ENCODE results near the gene FAM163B.

FAM163B gene

GRCh38 chr9:133571391-133571890 is 37.7 kb downstream of the FAM163B start:
- TF ChIP-seq, protein P1, sequence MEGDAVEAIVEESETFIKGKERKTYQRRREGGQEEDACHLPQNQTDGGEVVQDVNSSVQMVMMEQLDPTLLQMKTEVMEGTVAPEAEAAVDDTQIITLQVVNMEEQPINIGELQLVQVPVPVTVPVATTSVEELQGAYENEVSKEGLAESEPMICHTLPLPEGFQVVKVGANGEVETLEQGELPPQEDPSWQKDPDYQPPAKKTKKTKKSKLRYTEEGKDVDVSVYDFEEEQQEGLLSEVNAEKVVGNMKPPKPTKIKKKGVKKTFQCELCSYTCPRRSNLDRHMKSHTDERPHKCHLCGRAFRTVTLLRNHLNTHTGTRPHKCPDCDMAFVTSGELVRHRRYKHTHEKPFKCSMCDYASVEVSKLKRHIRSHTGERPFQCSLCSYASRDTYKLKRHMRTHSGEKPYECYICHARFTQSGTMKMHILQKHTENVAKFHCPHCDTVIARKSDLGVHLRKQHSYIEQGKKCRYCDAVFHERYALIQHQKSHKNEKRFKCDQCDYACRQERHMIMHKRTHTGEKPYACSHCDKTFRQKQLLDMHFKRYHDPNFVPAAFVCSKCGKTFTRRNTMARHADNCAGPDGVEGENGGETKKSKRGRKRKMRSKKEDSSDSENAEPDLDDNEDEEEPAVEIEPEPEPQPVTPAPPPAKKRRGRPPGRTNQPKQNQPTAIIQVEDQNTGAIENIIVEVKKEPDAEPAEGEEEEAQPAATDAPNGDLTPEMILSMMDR (IDR thresholded peaks at IDR 0.05; ENCODE audit: insufficient read depth, low read length, poor library complexity, severe bottlenecking) = no peak
- H3K27me3 ChIP-seq (replicated peaks; ENCODE audit: control insufficient read depth, insufficient read depth, low read length) = no peaks in the 10 kb centered on the region; the same call in 1 of the 2 replicates

DNA sequence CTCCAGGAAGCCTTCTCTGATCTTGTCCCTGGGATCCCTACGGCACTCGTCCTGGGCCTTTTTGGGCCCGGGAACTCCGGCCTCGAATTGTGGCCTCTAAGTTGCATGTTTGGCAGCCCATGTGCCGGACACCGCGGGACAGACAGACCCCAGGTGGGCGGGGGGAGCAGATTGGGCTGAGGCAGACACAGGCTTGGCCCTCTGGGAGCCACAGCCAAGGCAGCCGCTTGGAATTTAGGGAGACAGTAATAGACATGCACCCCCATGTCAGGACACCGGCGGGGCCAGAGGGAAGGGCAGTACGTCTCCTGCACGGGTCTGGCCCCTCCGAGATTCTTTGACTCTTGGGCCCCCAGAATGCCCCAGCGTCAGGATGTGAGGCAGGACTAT is 38.5 kb downstream of the FAM163B start:
- no peak for DNase-seq (ENCODE audit: extremely low read depth, insufficient read length)
- Histone ChIP-seq H3K27me3 (replicated peaks; ENCODE audit: control insufficient read depth, insufficient read depth, low read length) (no peaks in the 10 kb centered on the region; the same call in 1 of the 2 replicates), H3K36me3 (ENCODE audit: control insufficient read depth, insufficient read depth, low read length) (no peaks in the 10 kb centered on the region), H3K4me3 (replicated peaks; ENCODE audit: low read depth, low read length) (no peak overlapping the region)
- TF ChIP-seq, protein P1 (IDR thresholded peaks at IDR 0.05; ENCODE audit: insufficient read depth, low read length, poor library complexity, severe bottlenecking) = no peak

More at GRCh38 chr9:133571391-133571890, 37.7 kb downstream of the FAM163B start:
- no peak for DNase-seq (ENCODE audit: extremely low read depth, insufficient read length)
- H3K36me3 ChIP-seq (ENCODE audit: control insufficient read depth, insufficient read depth, low read length) = no peaks in the 10 kb centered on the region
- no peak overlapping the region for H3K4me3 ChIP-seq (replicated peaks; ENCODE audit: low read depth, low read length)

DNA sequence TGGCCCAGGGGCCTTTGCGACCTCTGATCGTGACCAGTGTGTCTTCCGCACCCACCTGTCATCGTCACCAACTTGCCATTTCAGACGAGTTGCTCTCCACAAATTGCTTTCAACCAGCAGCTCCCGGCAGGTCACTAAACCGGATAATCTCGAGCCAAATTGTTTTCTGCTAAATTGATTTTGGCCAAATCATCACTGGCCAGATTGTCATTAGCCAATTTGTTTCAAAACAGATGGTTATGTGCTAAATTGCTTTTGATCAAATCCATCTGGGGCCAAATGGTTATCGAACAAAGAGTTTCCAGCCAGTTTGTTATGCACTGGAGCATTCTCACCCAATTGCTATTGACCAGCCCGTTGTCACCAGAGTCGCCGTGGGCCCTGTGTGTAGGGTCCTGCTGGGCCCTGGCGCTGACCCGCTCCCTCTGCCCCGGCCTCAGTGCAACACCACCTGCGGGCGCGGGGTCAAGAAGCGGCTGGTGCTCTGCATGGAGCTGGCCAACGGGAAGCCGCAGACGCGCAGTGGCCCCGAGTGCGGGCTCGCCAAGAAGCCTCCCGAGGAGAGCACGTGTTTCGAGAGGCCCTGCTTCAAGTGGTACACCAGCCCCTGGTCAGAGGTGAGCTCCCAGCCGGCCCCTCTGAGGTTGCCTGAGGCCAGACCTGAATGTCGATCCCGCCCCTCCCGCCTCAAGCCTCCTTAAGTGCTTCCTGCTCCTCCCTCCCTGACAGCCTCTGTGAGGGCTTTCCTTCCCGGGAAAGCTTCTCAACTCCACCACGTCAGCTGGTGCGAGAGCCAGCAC is 39.1 kb downstream of the FAM163B start:
- H3K36me3 ChIP-seq (ENCODE audit: control insufficient read depth, insufficient read depth, low read length) = no peaks in the 10 kb centered on the region
- H3K4me3 ChIP-seq (replicated peaks; ENCODE audit: low read depth, low read length) = no peak overlapping the region
- TF ChIP-seq, protein P1 (IDR thresholded peaks at IDR 0.05; ENCODE audit: insufficient read depth, low read length, poor library complexity, severe bottlenecking) = no peak
- H3K27me3 ChIP-seq (replicated peaks; ENCODE audit: control insufficient read depth, insufficient read depth, low read length) = no peaks in the 10 kb centered on the region; the same call in 1 of the 2 replicates
- DNase-seq (ENCODE audit: extremely low read depth, insufficient read length) = no peak

GRCh38 chr9:133569121-133569785 is 39.9 kb downstream of the FAM163B start:
- TF ChIP-seq, protein P1 (IDR thresholded peaks at IDR 0.05; ENCODE audit: insufficient read depth, low read length, poor library complexity, severe bottlenecking) = no peak
- Histone ChIP-seq H3K27me3 (replicated peaks; ENCODE audit: control insufficient read depth, insufficient read depth, low read length) (no peaks in the 10 kb centered on the region; the same call in 1 of the 2 replicates), H3K36me3 (ENCODE audit: control insufficient read depth, insufficient read depth, low read length) (no peaks in the 10 kb centered on the region), H3K4me3 (replicated peaks; ENCODE audit: low read depth, low read length) (no peak overlapping the region)
- no peak for DNase-seq (ENCODE audit: extremely low read depth, insufficient read length)

GRCh38 chr9:133568186-133568585 is 41.0 kb downstream of the FAM163B start:
- TF ChIP-seq, protein P1 (IDR thresholded peaks at IDR 0.05; ENCODE audit: insufficient read depth, low read length, poor library complexity, severe bottlenecking) = no peak
- no peak overlapping the region for H3K4me3 ChIP-seq (replicated peaks; ENCODE audit: low read depth, low read length)
- no peaks in the 10 kb centered on the region; the same call in 1 of the 2 replicates for H3K27me3 ChIP-seq (replicated peaks; ENCODE audit: control insufficient read depth, insufficient read depth, low read length)
- DNase-seq (ENCODE audit: extremely low read depth, insufficient read length) = no peak
- no peaks in the 10 kb centered on the region for H3K36me3 ChIP-seq (ENCODE audit: control insufficient read depth, insufficient read depth, low read length)
